Thoracic aorta (tissue), 2 donors: Measurements from ENCODE around the gene PCDH9. TPM values are rescaled to one million over a fixed set of nuclear protein-coding genes. Genes with fewer than 3 reads are reported as not detected.

Experiments
- ATAC-seq: fragments of 150-250 bp; one replicate; pipeline ENCODE4 v1.8.0; 2017; ENCODE audit warnings: low read depth; ENCODE audit not compliant: insufficient number of reproducible peaks, low FRiP score
- DNase-seq: peaks from one replicate; pipeline ENCODE4 v3.0.0-alpha.2; 2020; ENCODE audit warnings: low spot score
- H3K27ac ChIP-seq, 2 donors: fragments of 200-600 bp; sonication (generic); 1 replicate in 1 of 2; 2 replicates in 1 of 2; pipeline ENCODE4 v1.5.1; 2016; ENCODE audit warnings: mild to moderate bottlenecking in 2 of 2, moderate library complexity in 2 of 2
- H3K27me3 ChIP-seq: fragments of 200-600 bp; sonication (generic); replicated peaks from 2 replicates; pipeline ENCODE4 v1.6.0; 2016; ENCODE audit warnings: mild to moderate bottlenecking; ENCODE audit not compliant: insufficient read depth
- H3K36me3 ChIP-seq: fragments of 200-600 bp; sonication (generic); one replicate; pipeline ENCODE4 v1.5.1; 2016
- H3K4me1 ChIP-seq, 2 donors: fragments of 200-600 bp; sonication (generic); 1 replicate in 1 of 2; 2 replicates in 1 of 2; pipeline versions ENCODE4 v1.5.1 to v1.6.0; 2016; ENCODE audit warnings: low read depth in 2 of 2, mild to moderate bottlenecking in 1 of 2; ENCODE audit not compliant: control insufficient read depth in 1 of 2
- H3K4me3 ChIP-seq: fragments of 200-600 bp; sonication (generic); 2 replicates; pipeline ENCODE4 v1.5.1; 2016; ENCODE audit warnings: mild to moderate bottlenecking
- H3K9me3 ChIP-seq: fragments of 200-600 bp; sonication (generic); 2 replicates; pipeline ENCODE4 v1.5.1; 2016
- total RNA-seq, 2 donors: library from RNA; depleted of rRNA; stranded (reverse); fragments of >200 nt; gene quantifications; one replicate each; pipeline versions ENCODE4 v1.1.0 to v1.2.3, GENCODE V29; 2016
- TF ChIP-seq, protein P1 (sequence below): fragments of 200-600 bp; sonication (generic); IDR thresholded peaks from one replicate; pipeline ENCODE4 v1.5.1; 2019; ENCODE audit warnings: antibody characterized with exemption

Gene PCDH9
- total RNA-seq, 2 donors from 2014 or later: 12.3 to 15.3 TPM

- TF ChIP-seq, protein P1, sequence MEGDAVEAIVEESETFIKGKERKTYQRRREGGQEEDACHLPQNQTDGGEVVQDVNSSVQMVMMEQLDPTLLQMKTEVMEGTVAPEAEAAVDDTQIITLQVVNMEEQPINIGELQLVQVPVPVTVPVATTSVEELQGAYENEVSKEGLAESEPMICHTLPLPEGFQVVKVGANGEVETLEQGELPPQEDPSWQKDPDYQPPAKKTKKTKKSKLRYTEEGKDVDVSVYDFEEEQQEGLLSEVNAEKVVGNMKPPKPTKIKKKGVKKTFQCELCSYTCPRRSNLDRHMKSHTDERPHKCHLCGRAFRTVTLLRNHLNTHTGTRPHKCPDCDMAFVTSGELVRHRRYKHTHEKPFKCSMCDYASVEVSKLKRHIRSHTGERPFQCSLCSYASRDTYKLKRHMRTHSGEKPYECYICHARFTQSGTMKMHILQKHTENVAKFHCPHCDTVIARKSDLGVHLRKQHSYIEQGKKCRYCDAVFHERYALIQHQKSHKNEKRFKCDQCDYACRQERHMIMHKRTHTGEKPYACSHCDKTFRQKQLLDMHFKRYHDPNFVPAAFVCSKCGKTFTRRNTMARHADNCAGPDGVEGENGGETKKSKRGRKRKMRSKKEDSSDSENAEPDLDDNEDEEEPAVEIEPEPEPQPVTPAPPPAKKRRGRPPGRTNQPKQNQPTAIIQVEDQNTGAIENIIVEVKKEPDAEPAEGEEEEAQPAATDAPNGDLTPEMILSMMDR: no peak
- peak overlapping the region; percentile 92 for H3K4me3 ChIP-seq
- ATAC-seq: no peak
- DNase-seq: no peak
- H3K36me3 ChIP-seq: no peaks in the 10 kb centered on the region
- H3K9me3 ChIP-seq: no peaks in the 10 kb centered on the region
- peaks cover 8 to 23% of the 10 kb centered on the region in 2 donors for H3K4me1 ChIP-seq
- H3K27me3 ChIP-seq: no peaks in the 10 kb centered on the region
- H3K27ac ChIP-seq: no peak overlapping the region
Observed at GRCh38 chr13:67228916-67229315, 1.2 kb downstream of the PCDH9 start.

GRCh38 chr13:67228031-67228430, 2.1 kb downstream of the PCDH9 start:
- no peaks in the 10 kb centered on the region for H3K9me3 ChIP-seq
- H3K4me1 ChIP-seq: peaks cover 11 to 23% of the 10 kb centered on the region in 2 donors
- no peaks in the 10 kb centered on the region for H3K36me3 ChIP-seq
- DNase-seq (no peak), ATAC-seq (no peak)
- TF ChIP-seq, protein P1: no peak
- no peaks in the 10 kb centered on the region for H3K27me3 ChIP-seq
- no peak overlapping the region for H3K27ac ChIP-seq
- H3K4me3 ChIP-seq: peak overlapping the region; percentile 92

DNA sequence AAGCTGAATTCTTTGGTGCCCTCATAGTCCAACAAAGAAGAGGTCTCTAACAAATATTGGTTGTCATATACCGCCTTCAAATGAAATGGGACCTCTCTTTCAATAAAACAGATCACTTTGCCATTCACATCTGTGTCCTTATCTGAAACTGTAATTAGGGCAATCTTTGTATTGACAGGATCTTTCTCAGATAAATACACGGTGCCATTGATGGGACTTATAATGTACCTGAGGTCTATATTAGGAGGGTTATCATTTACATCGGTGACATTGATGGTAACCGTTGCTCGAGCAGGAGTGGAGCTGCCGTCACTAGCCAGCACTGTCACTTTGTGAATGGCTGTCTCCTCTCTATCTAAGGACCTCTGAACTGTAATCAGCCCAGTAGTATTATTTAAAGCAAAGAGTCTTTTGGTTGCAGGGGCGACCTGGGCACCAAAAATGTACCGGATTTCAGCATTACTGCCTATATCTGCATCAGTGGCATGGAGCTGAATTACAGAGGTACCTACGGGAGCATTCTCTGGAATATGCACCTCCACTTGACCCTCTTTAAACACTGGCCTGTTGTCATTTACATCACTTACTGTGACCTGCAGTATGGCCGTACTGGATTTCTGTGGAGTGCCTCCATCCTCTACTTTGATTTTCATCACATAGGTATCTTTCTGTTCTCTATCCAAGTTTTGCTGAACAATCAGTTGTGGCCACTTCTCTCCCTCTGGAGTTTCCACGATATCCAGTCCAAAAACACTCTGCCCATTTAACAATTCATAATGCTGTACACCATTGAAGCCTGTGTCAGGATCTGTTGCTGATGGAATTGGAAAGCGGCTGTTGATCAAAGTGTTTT, 2.8 kb downstream of the PCDH9 start:
- DNase-seq (no peak), ATAC-seq (no peak)
- peak overlapping the region; percentile 92 for H3K4me3 ChIP-seq
- H3K27me3 ChIP-seq: no peaks in the 10 kb centered on the region
- H3K36me3 ChIP-seq: no peaks in the 10 kb centered on the region
- H3K9me3 ChIP-seq: no peaks in the 10 kb centered on the region
- H3K4me1 ChIP-seq: peaks cover 11 to 27% of the 10 kb centered on the region in 2 donors
- no peak overlapping the region for H3K27ac ChIP-seq
- TF ChIP-seq, protein P1: no peak

GRCh38 chr13:67226696-67227095, 3.4 kb downstream of the PCDH9 start:
- ATAC-seq (no peak), DNase-seq (no peak)
- no peak overlapping the region for H3K27ac ChIP-seq
- no peaks in the 10 kb centered on the region for H3K27me3 ChIP-seq
- peaks cover 11 to 25% of the 10 kb centered on the region in 2 donors for H3K4me1 ChIP-seq
- H3K9me3 ChIP-seq: no peaks in the 10 kb centered on the region
- TF ChIP-seq, protein P1: no peak
- no peaks in the 10 kb centered on the region for H3K36me3 ChIP-seq
- no peak overlapping the region for H3K4me3 ChIP-seq

DNA sequence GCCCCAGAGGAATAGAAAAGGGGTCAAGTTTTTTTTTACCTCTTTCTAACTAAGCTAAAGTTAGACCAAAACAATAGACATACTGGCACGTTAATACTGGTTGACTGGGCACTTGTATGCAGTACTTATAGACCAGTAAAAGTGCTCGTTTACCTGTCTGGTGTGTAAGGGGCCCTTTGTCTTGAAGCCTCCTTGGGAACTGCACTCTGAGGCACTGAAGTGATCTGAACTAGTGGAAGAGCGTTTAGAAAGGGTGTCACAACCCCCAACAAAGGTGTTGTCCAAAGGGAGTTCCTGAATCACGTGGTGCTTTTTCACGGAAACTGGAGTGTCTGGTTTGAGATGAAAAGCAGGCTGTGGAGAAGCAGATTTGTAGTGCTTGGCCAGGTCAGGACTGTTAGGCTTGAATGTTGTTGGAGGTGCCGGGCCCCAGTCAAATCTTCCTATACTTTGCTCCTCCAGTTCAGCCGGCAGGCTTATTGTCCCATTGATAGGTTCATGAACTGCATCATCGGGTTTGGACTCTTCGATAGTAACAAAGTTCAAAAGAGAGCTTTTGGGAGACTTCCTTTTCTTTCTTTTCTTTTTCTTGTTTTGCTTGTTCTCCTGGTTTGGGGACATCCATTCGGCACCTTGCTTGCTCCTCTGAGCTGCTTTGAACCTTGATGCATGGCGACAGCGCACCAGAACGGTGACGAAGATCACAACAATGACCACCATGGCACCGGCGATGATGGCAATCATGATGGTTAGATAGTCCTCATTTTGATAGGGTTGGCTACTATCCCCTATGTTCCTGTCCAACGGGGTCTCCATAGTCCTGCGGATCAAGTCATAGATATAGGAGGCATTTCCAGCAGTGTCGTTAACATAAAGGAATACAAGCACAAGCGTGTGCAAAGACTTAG, 4.6 kb downstream of the PCDH9 start:
- H3K36me3 ChIP-seq: no peaks in the 10 kb centered on the region
- ATAC-seq: no peak
- peaks cover 11 to 20% of the 10 kb centered on the region in 2 donors for H3K4me1 ChIP-seq
- no peak for DNase-seq
- no peak overlapping the region for H3K27ac ChIP-seq
- no peaks in the 10 kb centered on the region for H3K27me3 ChIP-seq
- no peaks in the 10 kb centered on the region for H3K9me3 ChIP-seq
- TF ChIP-seq, protein P1: no peak
- H3K4me3 ChIP-seq: peak overlapping the region; percentile 29
